NT2/D1 (cell line): ENCODE measurements around the gene PDE4B.

ENCODE experiments used
- DNase-seq: peaks from one replicate; pipeline ENCODE4 v3.0.0-alpha.2; 2011; ENCODE audit warnings: low read depth, low spot score
- H3K27me3 ChIP-seq: 2 replicates; pipeline ENCODE4 v1.6.0; 2011; ENCODE audit warnings: mild to moderate bottlenecking; ENCODE audit not compliant: insufficient read length, insufficient read depth
- H3K36me3 ChIP-seq: 2 replicates; pipeline ENCODE4 v1.6.1; 2011; ENCODE audit warnings: mild to moderate bottlenecking, low read length, mixed read lengths; ENCODE audit not compliant: insufficient read depth, insufficient read length
- H3K4me1 ChIP-seq: 2 replicates; pipeline ENCODE4 v1.5.1; 2011; ENCODE audit not compliant: insufficient read depth, insufficient read length
- H3K4me3 ChIP-seq: 2 replicates; pipeline ENCODE4 v1.5.1; 2011; ENCODE audit warnings: low read depth; ENCODE audit not compliant: insufficient read length
- H3K9ac ChIP-seq: 2 replicates; pipeline ENCODE4 v1.6.0; 2011; ENCODE audit warnings: low read depth; ENCODE audit not compliant: insufficient read length
- H3K9me3 ChIP-seq: 2 replicates; pipeline ENCODE4 v1.5.1; 2011; ENCODE audit warnings: mild to moderate bottlenecking, low read length; ENCODE audit not compliant: insufficient read depth
- SUZ12 ChIP-seq: IDR thresholded peaks from 2 replicates; pipeline ENCODE4 v1.6.1; 2011; ENCODE audit not compliant: insufficient read length, insufficient read depth; ENCODE audit errors: extremely low read depth
- YY1 ChIP-seq: IDR thresholded peaks from 2 replicates; pipeline ENCODE4 v1.6.1; 2011; ENCODE audit not compliant: insufficient read length, insufficient read depth
- ZNF274 ChIP-seq: IDR thresholded peaks from 2 replicates; pipeline ENCODE4 v1.6.1; 2011; ENCODE audit warnings: mild to moderate bottlenecking, low read depth, low read length

The PDE4B gene

DNA sequence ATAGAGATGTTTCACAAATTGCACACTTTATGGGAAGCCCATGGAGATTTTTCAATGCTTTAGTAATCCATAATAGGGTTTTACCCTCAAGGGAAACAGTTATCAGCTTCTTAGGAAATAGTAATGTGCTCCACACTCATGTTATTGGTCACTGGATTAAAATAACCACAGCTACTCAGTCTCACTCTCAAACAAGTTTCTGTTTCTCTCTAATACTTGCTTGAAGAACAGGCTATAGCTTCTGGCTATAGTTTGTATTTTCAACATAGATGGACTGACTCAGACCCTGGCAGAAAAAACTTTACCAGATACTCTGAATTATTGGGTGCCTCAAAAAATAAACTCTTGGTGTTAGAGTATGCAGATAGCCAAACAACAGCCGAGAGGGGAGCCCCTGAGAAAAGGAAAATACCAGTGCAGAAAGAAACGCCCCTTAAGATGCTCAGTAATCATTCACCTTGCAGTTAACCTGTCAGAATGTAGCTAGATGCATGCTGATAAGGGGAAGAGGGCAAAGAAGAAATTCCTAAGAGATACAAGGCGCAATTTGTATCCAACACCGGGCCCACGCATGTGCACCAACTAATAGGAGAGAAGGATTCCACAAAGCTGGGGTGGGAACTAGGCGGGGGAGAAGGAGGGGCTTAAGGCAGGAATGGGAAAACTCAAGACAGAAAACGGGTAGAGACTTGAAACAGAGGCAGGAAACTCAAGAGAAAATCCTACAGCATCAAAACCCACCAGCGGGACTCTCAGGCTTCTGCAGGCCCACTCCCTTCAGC, 30.4 kb upstream of the PDE4B start:
- no peak overlapping the region for H3K4me3 ChIP-seq
- H3K9ac ChIP-seq: no peak overlapping the region
- no peak for TF ChIP-seq YY1
- no peak for TF ChIP-seq SUZ12
- TF ChIP-seq ZNF274: no peak

GRCh38 chr1:65764052-65764451, 28.6 kb upstream of the PDE4B start:
- no peaks in the 10 kb centered on the region for H3K36me3 ChIP-seq
- no peak overlapping the region for H3K9ac ChIP-seq
- TF ChIP-seq ZNF274 (no peak), SUZ12 (no peak)
- H3K4me1 ChIP-seq: no peaks in the 10 kb centered on the region
- peaks cover 10% of the 10 kb centered on the region; the same call in 1 of the 2 replicates for H3K9me3 ChIP-seq
- no peaks in the 10 kb centered on the region for H3K27me3 ChIP-seq
- H3K4me3 ChIP-seq: no peak overlapping the region
- DNase-seq: no peak

More for the DNA sequence above, 30.4 kb upstream of the PDE4B start:
- H3K9me3 ChIP-seq: 0 out of 2 replicates have a peak, but pooled peaks cover 3% of the 10 kb centered on the region
- H3K4me1 ChIP-seq: no peaks in the 10 kb centered on the region
- DNase-seq: no peak
- no peaks in the 10 kb centered on the region for H3K27me3 ChIP-seq
- H3K36me3 ChIP-seq: no peaks in the 10 kb centered on the region

DNA sequence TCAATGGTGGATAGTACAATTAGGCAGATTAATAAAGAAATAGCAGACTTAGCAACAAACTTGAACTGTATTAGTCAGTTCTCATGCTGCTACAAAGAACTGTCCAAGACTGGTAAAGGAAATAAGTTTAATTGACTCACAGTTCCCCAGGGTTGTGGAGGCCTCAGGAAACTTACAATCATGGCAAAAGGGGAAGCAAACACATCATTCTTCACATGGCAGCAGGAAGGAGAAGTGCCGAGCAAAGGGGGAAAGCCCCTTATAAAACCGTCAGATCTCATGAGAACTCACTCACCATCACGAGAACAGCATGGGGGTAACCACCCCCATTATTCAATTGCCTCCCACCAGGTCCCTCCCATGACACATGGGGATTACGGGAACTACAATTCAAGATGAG, 27.1 kb upstream of the PDE4B start:
- Histone ChIP-seq H3K4me3 (no peak overlapping the region), H3K36me3 (no peaks in the 10 kb centered on the region), H3K9me3 (peaks cover 8% of the 10 kb centered on the region; the same call in 1 of the 2 replicates), H3K4me1 (no peaks in the 10 kb centered on the region), H3K9ac (no peak overlapping the region), H3K27me3 (no peaks in the 10 kb centered on the region)
- DNase-seq: no peak
- TF ChIP-seq ZNF274 (no peak), SUZ12 (no peak), YY1 (no peak)

DNA sequence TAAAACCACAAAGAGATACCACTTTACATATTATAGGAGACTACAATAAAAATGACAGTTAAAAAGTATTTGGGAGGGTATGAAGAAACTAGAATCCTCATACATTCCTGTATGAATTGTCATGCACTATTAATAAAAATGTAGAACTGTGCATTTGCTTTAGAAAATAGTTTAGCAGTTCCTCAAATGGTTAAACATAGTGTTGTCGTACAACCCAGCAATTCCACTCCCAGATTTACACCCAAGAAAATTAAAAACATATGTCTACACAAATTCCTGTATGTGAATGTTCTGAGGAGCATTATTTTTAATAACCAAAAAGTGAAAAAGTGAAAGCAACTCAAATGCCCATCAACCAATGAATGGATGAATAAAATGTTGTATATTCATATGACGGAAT, 23.1 kb upstream of the PDE4B start:
- no peaks in the 10 kb centered on the region for H3K4me1 ChIP-seq
- no peak overlapping the region for H3K4me3 ChIP-seq
- no peaks in the 10 kb centered on the region for H3K27me3 ChIP-seq
- H3K9ac ChIP-seq: no peak overlapping the region
- no peak for TF ChIP-seq ZNF274
- TF ChIP-seq YY1: no peak
- TF ChIP-seq SUZ12: no peak
- H3K36me3 ChIP-seq: no peaks in the 10 kb centered on the region
- no peak for DNase-seq
- H3K9me3 ChIP-seq: peaks cover 8% of the 10 kb centered on the region; the same call in 1 of the 2 replicates

- DNase-seq: no peak
- H3K9ac ChIP-seq: no peak overlapping the region
- no peaks in the 10 kb centered on the region for H3K4me1 ChIP-seq
- no peak overlapping the region for H3K4me3 ChIP-seq
- peaks cover 8% of the 10 kb centered on the region; the same call in 1 of the 2 replicates for H3K9me3 ChIP-seq
- H3K27me3 ChIP-seq: no peaks in the 10 kb centered on the region
- H3K36me3 ChIP-seq: no peaks in the 10 kb centered on the region
- no peak for TF ChIP-seq YY1
- TF ChIP-seq ZNF274: no peak
- TF ChIP-seq SUZ12: no peak
Observed at GRCh38 chr1:65772607-65773006, 20.1 kb upstream of the PDE4B start.

GRCh38 chr1:65773391-65774123, 19.1 kb upstream of the PDE4B start:
- H3K27me3 ChIP-seq: no peaks in the 10 kb centered on the region
- DNase-seq: no peak
- H3K36me3 ChIP-seq: no peaks in the 10 kb centered on the region
- no peaks in the 10 kb centered on the region for H3K4me1 ChIP-seq
- no peak for TF ChIP-seq SUZ12
- no peak for TF ChIP-seq YY1
- no peak for TF ChIP-seq ZNF274
- no peak overlapping the region for H3K4me3 ChIP-seq
- no peak overlapping the region for H3K9ac ChIP-seq
- peaks cover 6% of the 10 kb centered on the region; the same call in 1 of the 2 replicates for H3K9me3 ChIP-seq

GRCh38 chr1:65788762-65789161, 3.9 kb upstream of the PDE4B start:
- DNase-seq: no peak

More at GRCh38 chr1:65788762-65789161, 3.9 kb upstream of the PDE4B start:
- no peak overlapping the region for H3K4me3 ChIP-seq
- no peaks in the 10 kb centered on the region for H3K4me1 ChIP-seq
- no peak overlapping the region for H3K9ac ChIP-seq
- peaks cover 9% of the 10 kb centered on the region; the same call in 1 of the 2 replicates for H3K9me3 ChIP-seq
- no peaks in the 10 kb centered on the region for H3K36me3 ChIP-seq
- H3K27me3 ChIP-seq: peaks cover 44% of the 10 kb centered on the region
- TF ChIP-seq SUZ12 (no peak), ZNF274 (no peak), YY1 (no peak)
